ENCODE results near the gene SPRR2E.

- TF ChIP-seq CTCF (IDR thresholded peaks at IDR 0.05; ENCODE audit: borderline replicate concordance, extremely low read depth, low read length, poor library complexity, severe bottlenecking) (no peak), EZH2 (IDR thresholded peaks at IDR 0.05; ENCODE audit: borderline replicate concordance, low read depth, low read length, severe bottlenecking) (no peak)
These were observed 46.2 kb upstream of the SPRR2E start for GRCh38 chr1:153140484-153140883.
